ENCODE results near the gene TPST2. TPM values are rescaled to one million over a fixed set of nuclear protein-coding genes. Genes with fewer than 3 reads are reported as not detected.

Gene TPST2
- total RNA-seq, 2 experiments from 2014 or later: 7.2 to 7.4 TPM

DNA sequence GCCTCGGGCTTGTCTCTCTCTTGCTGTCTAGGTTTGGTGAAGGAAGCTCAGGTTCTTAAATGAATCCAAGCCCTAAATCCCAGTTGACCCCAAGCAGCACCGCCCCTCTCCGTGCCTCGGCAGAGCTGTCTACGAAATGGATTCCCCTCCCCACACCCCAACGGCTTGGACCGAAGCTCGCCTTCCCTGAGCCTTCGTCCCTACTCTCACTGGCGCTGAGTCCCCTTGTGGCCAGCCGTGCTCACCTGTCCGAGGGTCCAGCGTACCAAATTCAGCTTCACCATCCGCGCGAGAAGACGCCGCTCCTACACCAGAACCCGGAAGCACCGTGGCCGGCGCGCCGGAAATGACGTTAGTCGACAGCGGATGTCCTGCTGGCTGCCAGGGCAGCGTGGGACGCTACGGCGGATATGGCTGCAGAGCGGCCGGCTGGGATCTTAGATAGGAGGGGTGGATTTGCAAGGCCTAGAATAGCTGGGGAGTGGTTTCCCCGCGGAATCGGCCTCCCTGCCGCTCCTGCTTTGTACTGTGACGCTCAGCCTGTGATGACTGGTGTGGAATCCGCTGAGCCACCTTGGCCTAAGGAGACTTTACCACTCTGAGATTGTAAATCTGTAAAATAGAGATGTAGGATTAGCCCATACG is 77.7 kb downstream of the TPST2 start, which contains the start of gene TFIP11:
TFIP11 (minus strand) TSS at position 325 of the 645 bp plus-strand sequence. CDS start 2,201 bp downstream, outside the sequence.
- TF ChIP-seq, protein P1, sequence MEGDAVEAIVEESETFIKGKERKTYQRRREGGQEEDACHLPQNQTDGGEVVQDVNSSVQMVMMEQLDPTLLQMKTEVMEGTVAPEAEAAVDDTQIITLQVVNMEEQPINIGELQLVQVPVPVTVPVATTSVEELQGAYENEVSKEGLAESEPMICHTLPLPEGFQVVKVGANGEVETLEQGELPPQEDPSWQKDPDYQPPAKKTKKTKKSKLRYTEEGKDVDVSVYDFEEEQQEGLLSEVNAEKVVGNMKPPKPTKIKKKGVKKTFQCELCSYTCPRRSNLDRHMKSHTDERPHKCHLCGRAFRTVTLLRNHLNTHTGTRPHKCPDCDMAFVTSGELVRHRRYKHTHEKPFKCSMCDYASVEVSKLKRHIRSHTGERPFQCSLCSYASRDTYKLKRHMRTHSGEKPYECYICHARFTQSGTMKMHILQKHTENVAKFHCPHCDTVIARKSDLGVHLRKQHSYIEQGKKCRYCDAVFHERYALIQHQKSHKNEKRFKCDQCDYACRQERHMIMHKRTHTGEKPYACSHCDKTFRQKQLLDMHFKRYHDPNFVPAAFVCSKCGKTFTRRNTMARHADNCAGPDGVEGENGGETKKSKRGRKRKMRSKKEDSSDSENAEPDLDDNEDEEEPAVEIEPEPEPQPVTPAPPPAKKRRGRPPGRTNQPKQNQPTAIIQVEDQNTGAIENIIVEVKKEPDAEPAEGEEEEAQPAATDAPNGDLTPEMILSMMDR (IDR thresholded peaks at IDR 0.05): no peak
- Mint-ChIP-seq H3K27me3 (no peaks in the 10 kb centered on the region), H3K27ac (peak within 1 kb of the TSS; percentile 95), H3K9me3 (no peaks in the 10 kb centered on the region), H3K4me3 (peak within 1 kb of the TSS; percentile 98), H3K36me3 (ENCODE audit: low read depth) (peaks cover 51% of the 10 kb centered on the region), H3K4me1 (ENCODE audit: low read depth) (peaks cover 46% of the 10 kb centered on the region)
- ATAC-seq (ENCODE audit: poor library complexity): peak; percentile 89
- H3K9me3 ChIP-seq (ENCODE audit: control insufficient read depth in 1 of 2, insufficient read depth in 1 of 2, low read length in 2 of 2): no peaks in the 10 kb centered on the region
- intact Hi-C loops (cut with DNase I, micrococcal nuclease): loop anchor here in 1 of 2 experiments (1.0 to 2.0 kb wide), 3 partner anchors 29 to 161 kb away; partner anchors contain the start of genes HPS4 and SRRD
- H3K36me3 ChIP-seq (ENCODE audit: insufficient read depth, low read length): peaks cover 29% of the 10 kb centered on the region
- H3K4me1 ChIP-seq (ENCODE audit: insufficient read depth, low read length): peaks cover 22% of the 10 kb centered on the region
- peak within 1 kb of the TSS; percentile 99 for H3K4me3 ChIP-seq (ENCODE audit: low read length)
- CTCF ChIA-PET: interaction anchor here (1.0 to 1.9 kb wide), 3 partner anchors 9 to 29 kb away, joined by 3 to 7 read pairs (median 5); partner anchors contain the start of genes HPS4 and SRRD
- peak; percentile 80 to 94 (median 88) for DNase-seq
- POLR2A ChIA-PET: interaction anchor here (0.6 to 3.7 kb wide), 9 partner anchors 9 to 160 kb away, joined by 3 to 54 read pairs (median 3); partner anchors contain the start of genes ASPHD2, HPS4, SRRD and TPST2
- peak within 1 kb of the TSS; percentile 71 to 91 for H3K27ac ChIP-seq (ENCODE audit: low read depth in 1 of 2, low read length in 2 of 2)
- no peaks in the 10 kb centered on the region for H3K27me3 ChIP-seq (ENCODE audit: control insufficient read depth in 1 of 2, insufficient read depth in 2 of 2, low read length in 2 of 2)

DNA sequence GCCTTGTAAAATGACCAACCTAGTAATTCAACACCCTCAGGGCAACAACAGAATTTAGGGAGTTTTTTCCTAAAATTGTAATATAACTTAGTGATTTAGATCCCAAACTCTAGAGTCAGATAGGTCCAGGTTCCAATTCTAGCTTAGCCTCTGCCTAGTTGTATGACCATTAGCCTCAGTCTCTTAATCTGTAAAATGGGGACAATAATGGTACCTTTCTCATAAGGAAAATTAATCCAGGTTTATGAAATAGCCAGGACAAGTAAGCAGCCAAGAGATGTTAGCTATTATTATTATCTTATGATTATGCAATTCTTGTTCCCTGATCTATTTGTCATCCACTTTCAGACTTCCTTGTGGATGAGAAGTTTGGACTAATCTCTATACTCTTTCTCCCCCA is 81.8 kb downstream of the TPST2 start:
- H3K9me3 Mint-ChIP-seq: no peaks in the 10 kb centered on the region
- ChIA-PET CTCF (no interaction called here), POLR2A (interaction anchor here (1.7 kb wide), 1 partner anchor 24 kb away, joined by 12 read pairs; the partner anchor contains the start of genes HPS4 and SRRD)
- Histone ChIP-seq H3K27ac (ENCODE audit: low read depth in 1 of 2, low read length in 2 of 2) (no peak overlapping the region), H3K36me3 (ENCODE audit: insufficient read depth, low read length) (peaks cover 68% of the 10 kb centered on the region), H3K4me1 (ENCODE audit: insufficient read depth, low read length) (peaks cover 32% of the 10 kb centered on the region), H3K9me3 (ENCODE audit: control insufficient read depth in 1 of 2, insufficient read depth in 1 of 2, low read length in 2 of 2) (no peaks in the 10 kb centered on the region), H3K27me3 (ENCODE audit: control insufficient read depth in 1 of 2, insufficient read depth in 2 of 2, low read length in 2 of 2) (no peaks in the 10 kb centered on the region), H3K4me3 (ENCODE audit: low read length) (no peak overlapping the region)
- TF ChIP-seq, protein P1 (IDR thresholded peaks at IDR 0.05): no peak
- peaks cover 53% of the 10 kb centered on the region for H3K4me1 Mint-ChIP-seq (ENCODE audit: low read depth)
- H3K27ac Mint-ChIP-seq: no peak overlapping the region
- intact Hi-C loops (cut with DNase I, micrococcal nuclease): no loop called here
- no peaks in the 10 kb centered on the region for H3K27me3 Mint-ChIP-seq
- ATAC-seq (ENCODE audit: poor library complexity): no peak
- DNase-seq: no peak
- H3K4me3 Mint-ChIP-seq: no peak overlapping the region
- peaks cover 87% of the 10 kb centered on the region for H3K36me3 Mint-ChIP-seq (ENCODE audit: low read depth)

DNA sequence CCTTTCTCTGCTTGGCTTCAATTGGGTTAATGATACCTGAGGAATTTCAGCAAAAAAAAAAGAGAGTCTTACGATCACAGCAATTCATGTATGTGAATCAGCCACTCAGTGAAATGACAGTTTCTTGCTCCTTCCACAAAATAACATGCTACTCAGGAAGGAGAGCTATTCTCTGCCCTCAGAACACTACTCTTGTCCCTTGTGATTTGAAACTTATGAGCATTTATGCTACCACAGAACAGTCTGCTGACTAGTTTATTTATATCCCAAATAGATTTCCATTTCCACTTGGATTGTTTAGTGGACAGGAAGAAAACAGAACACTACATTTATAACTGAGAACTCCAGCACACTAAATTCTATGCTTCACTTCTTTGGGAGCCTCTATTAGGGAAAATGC is 86.2 kb downstream of the TPST2 start:
- Histone ChIP-seq H3K9me3 (ENCODE audit: control insufficient read depth in 1 of 2, insufficient read depth in 1 of 2, low read length in 2 of 2) (no peaks in the 10 kb centered on the region), H3K27ac (ENCODE audit: low read depth in 1 of 2, low read length in 2 of 2) (peak overlapping the region in 1 of 2 donors; percentile 13), H3K4me1 (ENCODE audit: insufficient read depth, low read length) (peaks cover 17% of the 10 kb centered on the region), H3K27me3 (ENCODE audit: control insufficient read depth in 1 of 2, insufficient read depth in 2 of 2, low read length in 2 of 2) (no peaks in the 10 kb centered on the region), H3K36me3 (ENCODE audit: insufficient read depth, low read length) (peaks cover 92% of the 10 kb centered on the region), H3K4me3 (ENCODE audit: low read length) (no peak overlapping the region)
- H3K4me1 Mint-ChIP-seq (ENCODE audit: low read depth): peaks cover 21% of the 10 kb centered on the region
- POLR2A ChIA-PET: interaction anchor here (0.6 to 2.4 kb wide), 3 partner anchors 9 to 1313 kb away, joined by 4 to 29 read pairs (median 10); partner anchors contain the start of genes HPS4, SRRD and TFIP11
- CTCF ChIA-PET: interaction anchor here (1.0 to 1.7 kb wide), 7 partner anchors 9 to 162 kb away, joined by 3 to 7 read pairs (median 5); partner anchors contain the start of gene TFIP11
- TF ChIP-seq, protein P1 (IDR thresholded peaks at IDR 0.05): no peak
- H3K9me3 Mint-ChIP-seq: no peaks in the 10 kb centered on the region
- ATAC-seq (ENCODE audit: poor library complexity) (no peak), DNase-seq (no peak)
- H3K4me3 Mint-ChIP-seq: no peak overlapping the region
- no peaks in the 10 kb centered on the region for H3K27me3 Mint-ChIP-seq
- H3K27ac Mint-ChIP-seq: peak overlapping the region; percentile 78
- intact Hi-C loops (cut with DNase I, micrococcal nuclease): loop anchor here in 1 of 2 experiments (1.0 kb wide), 1 partner anchor 162 kb away; no protein-coding TSS in a partner anchor
- peaks cover 86% of the 10 kb centered on the region for H3K36me3 Mint-ChIP-seq (ENCODE audit: low read depth)
